Heart left ventricle (tissue), 16 donors: ENCODE results near the gene MSI2. TPM values are rescaled to one million over a fixed set of nuclear protein-coding genes. Genes with fewer than 3 reads are reported as not detected.
A peak's percentile ranks its signal among the peaks of the same experiment; 100 is the strongest.
"Not testable (repeated sequence)": the region's sequence is repeated elsewhere in the genome, so short reads cannot be mapped to it uniquely, and the experiment has no call there.

Source experiments
- ATAC-seq, 4 donors: fragments of 200-7000 bp; cut with Tn5 transposase; one replicate each; pipeline ENCODE4 v1.9.1; 2020 to 2022; ENCODE audit warnings: moderate library complexity in 4 of 4, mild to moderate bottlenecking in 3 of 4, moderate number of reproducible peaks in 1 of 4
- DNase-seq, 5 donors: peaks; one replicate each; pipeline ENCODE4 v3.0.0-alpha.2; 2020
- H3K27ac ChIP-seq, 12 donors: fragments of 200-600 bp; sonication (generic) in 4 of 12; one replicate each; pipeline versions ENCODE4 v1.5.0 to v1.8.0; 2016 to 2022; ENCODE audit warnings: mild to moderate bottlenecking in 2 of 12
- H3K27me3 ChIP-seq, 9 donors: fragments of 200-600 bp; sonication (generic) in 2 of 9; one replicate each; pipeline versions ENCODE4 v1.5.1 to v1.8.0; 2016 to 2022; ENCODE audit warnings: mild to moderate bottlenecking in 3 of 9
- H3K36me3 ChIP-seq, 9 donors: fragments of 200-600 bp; sonication (generic) in 2 of 9; one replicate each; pipeline versions ENCODE4 v1.5.0 to v1.8.0; 2018 to 2022; ENCODE audit warnings: mild to moderate bottlenecking in 2 of 9
- H3K4me1 ChIP-seq, 12 donors: fragments of 200-600 bp; sonication (generic) in 4 of 12; one replicate each; pipeline versions ENCODE4 v1.5.0 to v1.8.0; 2016 to 2022; ENCODE audit warnings: mild to moderate bottlenecking in 3 of 12
- H3K4me3 ChIP-seq, 12 donors: fragments of 200-600 bp; sonication (generic) in 4 of 12; one replicate each; pipeline versions ENCODE4 v1.5.0 to v1.8.0; 2017 to 2022; ENCODE audit warnings: mild to moderate bottlenecking in 9 of 12, moderate library complexity in 4 of 12
- H3K9me3 ChIP-seq, 12 donors: fragments of 200-600 bp; sonication (generic) in 4 of 12; one replicate each; pipeline versions ENCODE4 v1.5.0 to v1.8.0; 2016 to 2022; ENCODE audit warnings: mild to moderate bottlenecking in 1 of 12
- POLR2A ChIP-seq, 2 donors: fragments of 450-650 bp; IDR thresholded peaks; one replicate each; pipeline ENCODE4 v1.6.1; 2017; ENCODE audit warnings: antibody characterized with exemption in 2 of 2, mild to moderate bottlenecking in 2 of 2, moderate library complexity in 2 of 2
- WGBS, 4 donors: extraction: QIAGEN DNeasy Blood & Tissue Kit in 2 of 4; methylation state at CpG; one replicate each; pipeline versions ENCODE4 v1.1.5 to v1.1.7; 2013 to 2018; 5-methylcytosine and 5-hydroxymethylcytosine counted together
- intact Hi-C, 10 donors: fragments of 100-400 bp; cut with DNase I; formaldehyde crosslinking; loops; one replicate each; pipeline versions ENCODE4 v1.11.1 to v1.14.2; 2022
- polyA plus RNA-seq, 2 donors: library from polyadenylated mRNA; stranded (reverse); fragments of 200-250 nt; gene quantifications; one replicate each; pipeline ENCODE4 v1.2.3, GENCODE V29; 2013
- total RNA-seq, 9 donors: library from RNA; depleted of rRNA in 2 of 9; stranded (reverse); fragments of >200 nt in 2 of 9; fragmentation: NEBNext Ultra II Directional in 3 of 9; extraction: Animal tissue kit (Norgen Biotek cat#: 25700) in 3 of 9; gene quantifications; one replicate each; pipeline versions ENCODE4 v1.1.0 to v1.2.4, GENCODE V29; 2016 to 2023
- TF ChIP-seq, protein P1 (sequence below), 12 donors: fragments of 200-600 bp; sonication (generic) in 4 of 12; IDR thresholded peaks; one replicate each; pipeline versions ENCODE4 v1.5.0 to v1.8.0; 2018 to 2022; ENCODE audit warnings: antibody characterized with exemption in 12 of 12, mild to moderate bottlenecking in 5 of 12
- donor health status: ischemic (EF 13 %, LVEDD 7.1; RV severe dilation, severe dysfunction).
- donor health status: healthy with polysubstance abuse.
- donor health status: DM: no; HTN: yes; CAD: no.
- donor health status: DM: no; HTN: no; CAD: no.
- donor health status: ischemic (EF 25% LVEDD 6.9; RV normal size, moderate dysfunction).
- donor health status: ischemic (EF 25% LVEDD 5.7; RV mildly dilated, moderate dysfunction).
- donor health status: healthy.
- donor health status: DM: yes; HTN: yes; CAD: no.
- donor health status: ischemic (EF 35%, LVEDD 5.7; RV mildly dilated, moderate dysfunction).
- donor health status: nonischemic (EF 11% LVEDD 7.7; RV severe dilation, severe dysfunction).
- donor health status: DM: yes; HTN: yes; CAD: no.
- donor health status: PGD.
- donor health status: ischemic (EF 29% LVEDD 5.4; RV normal size, mild dysfunction).
- donor health status: nonischemic (EF 23%, LVEDD 6.1; RV moderate dilation, normal function).

The MSI2 gene
- total and polyA plus RNA-seq, 11 donors, result 35.9 to 120 (median 104) TPM

DNA sequence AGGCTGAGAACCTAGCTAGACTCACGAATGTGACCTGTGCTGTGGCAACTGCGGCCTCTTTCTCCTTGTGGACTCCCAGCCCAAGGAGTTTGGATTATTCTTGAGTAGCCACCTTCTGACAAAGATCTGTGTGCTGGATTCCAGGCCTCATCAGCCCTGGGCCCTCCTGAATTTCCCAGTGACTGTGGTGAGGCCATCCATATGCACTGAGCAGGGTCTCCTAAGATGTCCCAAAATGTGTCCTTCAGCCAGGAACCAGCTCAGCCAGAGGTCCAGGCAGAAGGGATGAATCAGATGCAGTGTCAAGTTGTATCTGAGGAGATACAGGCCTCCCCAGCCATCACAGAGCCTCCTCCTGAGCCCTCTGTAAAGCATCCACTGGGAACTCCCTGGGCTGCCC is 364.3 kb downstream of the MSI2 start:
- Histone ChIP-seq H3K9me3 (peaks cover 0 to 6% (median 0%) of the 10 kb centered on the region in 12 donors), H3K27me3 (no peaks in the 10 kb centered on the region), H3K4me1 (peaks cover 0 to 47% (median 17%) of the 10 kb centered on the region in 12 donors), H3K27ac (no peak overlapping the region), H3K4me3 (no peak overlapping the region), H3K36me3 (peaks cover 0 to 3% (median 0%) of the 10 kb centered on the region in 9 donors)
- intact Hi-C loops, result loop anchor here in 2 of 10 donors (5.0 kb wide), 1 partner anchor 42 kb away; no protein-coding TSS in a partner anchor
- DNase-seq (no peak), ATAC-seq (no peak)
- 96 to 100% (median 97%) methylated on average over 2 of the region's 2 CpGs for WGBS, 4 donors
- no peak for TF ChIP-seq POLR2A (IDR thresholded peaks at IDR 0.05)
- TF ChIP-seq, protein P1, sequence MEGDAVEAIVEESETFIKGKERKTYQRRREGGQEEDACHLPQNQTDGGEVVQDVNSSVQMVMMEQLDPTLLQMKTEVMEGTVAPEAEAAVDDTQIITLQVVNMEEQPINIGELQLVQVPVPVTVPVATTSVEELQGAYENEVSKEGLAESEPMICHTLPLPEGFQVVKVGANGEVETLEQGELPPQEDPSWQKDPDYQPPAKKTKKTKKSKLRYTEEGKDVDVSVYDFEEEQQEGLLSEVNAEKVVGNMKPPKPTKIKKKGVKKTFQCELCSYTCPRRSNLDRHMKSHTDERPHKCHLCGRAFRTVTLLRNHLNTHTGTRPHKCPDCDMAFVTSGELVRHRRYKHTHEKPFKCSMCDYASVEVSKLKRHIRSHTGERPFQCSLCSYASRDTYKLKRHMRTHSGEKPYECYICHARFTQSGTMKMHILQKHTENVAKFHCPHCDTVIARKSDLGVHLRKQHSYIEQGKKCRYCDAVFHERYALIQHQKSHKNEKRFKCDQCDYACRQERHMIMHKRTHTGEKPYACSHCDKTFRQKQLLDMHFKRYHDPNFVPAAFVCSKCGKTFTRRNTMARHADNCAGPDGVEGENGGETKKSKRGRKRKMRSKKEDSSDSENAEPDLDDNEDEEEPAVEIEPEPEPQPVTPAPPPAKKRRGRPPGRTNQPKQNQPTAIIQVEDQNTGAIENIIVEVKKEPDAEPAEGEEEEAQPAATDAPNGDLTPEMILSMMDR (IDR thresholded peaks at IDR 0.05), result no peak

DNA sequence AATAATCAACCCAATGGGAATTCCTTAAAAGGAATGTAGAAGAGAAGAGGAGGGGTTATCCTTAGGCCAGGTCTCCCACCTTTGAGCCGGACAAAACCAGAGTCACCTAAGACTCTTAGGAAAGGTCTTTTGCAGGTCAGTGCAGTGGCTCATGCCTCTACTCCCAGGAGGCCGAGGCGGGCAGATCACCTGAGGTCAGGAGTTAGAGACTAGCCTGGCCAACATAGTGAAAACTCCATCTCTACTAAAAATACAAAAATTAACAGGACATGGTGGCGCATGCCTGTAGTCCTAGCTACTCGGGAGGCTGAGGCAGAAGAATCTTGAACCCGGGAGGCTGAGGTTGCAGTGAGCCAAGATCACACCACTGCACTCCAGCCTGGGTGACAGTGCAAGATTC is 365.5 kb downstream of the MSI2 start:
- not testable (repeated sequence) for H3K36me3 ChIP-seq, H3K4me3 ChIP-seq, H3K27me3 ChIP-seq, ATAC-seq, H3K9me3 ChIP-seq
- intact Hi-C loops, result loop anchor here in 3 of 10 donors (2.0 to 5.0 kb wide), 2 partner anchors 41 kb away; no protein-coding TSS in a partner anchor
- DNase-seq, result peak in 1 of 5 donors; percentile 7
- 96 to 99% (median 97%) methylated on average over 6 of the region's 6 CpGs for WGBS, 4 donors
- Histone ChIP-seq H3K4me1 (peaks cover 0 to 52% (median 19%) of the 10 kb centered on the region in 12 donors), H3K27ac (peak overlapping the region in 6 of 12 donors; percentile 66 to 79 (median 73))

DNA sequence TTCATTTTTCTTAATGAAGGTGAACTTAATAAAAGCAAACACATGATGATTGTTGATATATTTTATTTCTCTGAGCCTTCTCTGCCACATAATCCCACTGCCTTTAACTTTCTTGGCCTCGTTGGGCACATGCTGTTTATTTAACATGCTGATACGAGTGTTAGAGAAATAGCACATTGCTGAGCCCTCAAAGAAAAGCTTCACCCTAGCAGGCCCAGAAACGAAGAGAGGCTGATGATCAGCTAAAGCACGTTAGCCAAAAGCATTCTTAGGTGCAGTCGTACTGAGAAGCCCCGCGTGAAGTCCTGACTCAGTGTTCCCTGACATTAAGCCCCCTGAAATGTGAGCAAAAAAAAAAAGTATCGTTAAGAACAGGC is 366.0 kb downstream of the MSI2 start:
- Histone ChIP-seq H3K4me1 (peaks cover 0 to 57% (median 19%) of the 10 kb centered on the region in 12 donors), H3K4me3 (no peak overlapping the region), H3K36me3 (peaks cover 0 to 3% (median 0%) of the 10 kb centered on the region in 9 donors), H3K27ac (peak overlapping the region in 11 of 12 donors; percentile 43 to 79 (median 67)), H3K27me3 (no peaks in the 10 kb centered on the region), H3K9me3 (peaks cover 0 to 2% (median 0%) of the 10 kb centered on the region in 12 donors)
- no peak for DNase-seq
- TF ChIP-seq POLR2A (IDR thresholded peaks at IDR 0.05), result no peak
- TF ChIP-seq, protein P1 (IDR thresholded peaks at IDR 0.05), result no peak
- WGBS, 4 donors, result 45 to 63% (median 51%) methylated on average over 8 of the region's 8 CpGs
- ATAC-seq, result no peak
- intact Hi-C loops, result loop anchor here in 3 of 10 donors (2.0 to 5.0 kb wide), 2 partner anchors 40 to 41 kb away; no protein-coding TSS in a partner anchor

DNA sequence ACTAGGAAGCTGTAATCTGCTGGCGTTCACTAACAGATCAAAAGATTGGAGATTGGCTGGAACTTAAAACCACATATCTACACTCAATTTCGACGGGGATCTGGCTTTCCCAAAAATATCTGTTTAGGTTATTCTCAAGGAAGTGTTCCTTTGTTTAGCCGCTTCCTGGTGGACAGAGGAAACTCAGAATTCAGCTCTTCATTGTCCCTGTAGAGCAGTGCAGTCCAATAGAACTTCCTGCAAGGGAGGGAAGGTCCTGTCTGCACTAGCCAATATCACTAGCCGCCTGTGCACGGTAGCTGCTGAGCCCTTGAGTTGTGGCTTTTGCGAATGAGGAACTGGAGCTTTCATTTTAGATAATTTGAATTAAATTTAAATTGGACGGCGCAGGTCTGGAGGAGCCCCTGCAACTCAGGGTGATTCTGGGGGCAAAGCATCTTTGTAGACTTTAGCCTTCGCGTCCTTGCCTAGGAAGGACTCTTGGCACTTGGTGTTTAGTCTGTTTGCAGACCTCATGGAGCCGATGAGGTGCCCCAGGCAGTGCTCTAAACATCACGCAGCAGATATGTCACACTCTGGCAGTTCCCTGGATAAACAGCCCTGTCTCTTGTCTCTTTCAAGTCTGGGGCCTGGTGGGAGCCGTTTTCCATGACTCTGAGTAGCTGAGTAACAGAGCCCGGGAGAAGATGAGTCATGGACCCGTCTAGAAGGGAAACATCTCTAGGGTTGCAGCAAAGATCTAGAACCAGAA is 366.5 kb downstream of the MSI2 start:
- Histone ChIP-seq H3K27me3 (no peaks in the 10 kb centered on the region), H3K4me1 (peaks cover 0 to 58% (median 19%) of the 10 kb centered on the region in 12 donors), H3K4me3 (no peak overlapping the region), H3K27ac (peak overlapping the region in 11 of 12 donors; percentile 43 to 79 (median 67)), H3K9me3 (no peaks in the 10 kb centered on the region), H3K36me3 (peaks cover 0 to 6% (median 0%) of the 10 kb centered on the region in 9 donors)
- peak in 3 of 5 donors; percentile 40 to 74 (median 48) for DNase-seq
- TF ChIP-seq, protein P1 (IDR thresholded peaks at IDR 0.05), result no peak
- TF ChIP-seq POLR2A (IDR thresholded peaks at IDR 0.05), result no peak
- intact Hi-C loops, result loop anchor here in 3 of 10 donors (2.0 to 5.0 kb wide), 2 partner anchors 39 to 40 kb away; no protein-coding TSS in a partner anchor
- ATAC-seq, result peak; percentile 41 to 84 (median 80)
- 38 to 46% (median 43%) methylated on average over 16 of the region's 16 CpGs for WGBS, 4 donors
